GM19239 (cell line): ENCODE results near the gene USF1.
"Not testable (repeated sequence)": the region's sequence is repeated elsewhere in the genome, so short reads cannot be mapped to it uniquely, and the experiment has no call there.

ENCODE experiments used
- DNase-seq: peaks from one replicate; pipeline ENCODE4 v3.0.0; 2011; ENCODE audit warnings: low spot score; ENCODE audit not compliant: insufficient read length
- FAIRE-seq: peaks from 2 replicates; lab custom pipeline; 2011; peaks lifted over from hg19 to GRCh38; lab: Jason Lieb, UNC

Gene USF1

DNA sequence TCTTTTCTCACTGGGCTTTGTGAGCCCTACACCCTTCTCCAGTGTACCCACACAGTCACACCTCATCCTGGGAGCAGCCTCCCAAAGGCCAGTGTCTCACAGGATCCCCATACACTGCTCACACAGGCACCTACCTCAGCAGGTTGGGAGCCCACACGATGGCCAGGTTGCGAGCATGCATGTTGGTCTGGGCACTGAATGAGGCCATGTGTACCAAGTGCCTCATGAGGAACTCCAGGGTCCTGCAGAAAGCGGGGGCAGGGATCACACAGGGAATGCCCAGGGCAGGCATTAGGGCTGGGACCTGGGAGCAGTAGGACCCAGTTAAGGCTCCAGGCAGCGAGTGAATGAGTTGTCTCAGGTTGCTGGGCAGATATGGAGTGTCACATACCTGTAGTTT is 8.5 kb upstream of the USF1 start:
- FAIRE-seq = no peak
- DNase-seq = no peak

DNA sequence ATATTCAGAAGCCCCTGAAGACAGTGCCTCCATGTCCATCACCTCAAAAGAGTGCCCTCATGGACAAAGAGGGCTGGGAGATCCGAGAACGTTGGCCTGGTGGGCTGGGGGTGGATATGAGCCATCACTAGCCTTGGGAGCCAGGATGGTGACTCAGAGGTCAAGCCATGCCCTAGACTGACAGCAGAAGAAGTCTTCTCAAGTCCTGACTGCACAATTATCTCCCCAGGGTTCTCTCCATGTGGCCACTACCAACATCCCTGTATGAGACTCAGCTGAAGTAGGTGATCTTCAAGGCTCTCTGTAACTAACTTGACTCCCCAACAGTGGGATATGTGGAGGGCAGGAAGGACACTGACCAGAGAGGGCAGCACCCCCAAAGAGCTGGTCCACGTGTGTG is 7.1 kb upstream of the USF1 start:
- FAIRE-seq (no peak), DNase-seq (no peak)

GRCh38 chr1:161051219-161051618 is 5.4 kb upstream of the USF1 start:
- no peak for FAIRE-seq
- no peak for DNase-seq

- DNase-seq = no peak
- no peak for FAIRE-seq
Measured at GRCh38 chr1:161048949-161049722, 3.4 kb upstream of the USF1 start.

- DNase-seq (no peak), FAIRE-seq (no peak)
Measured at GRCh38 chr1:161047436-161048420, 2.0 kb upstream of the USF1 start.

GRCh38 chr1:161046605-161047228 is 940 bp upstream of the USF1 start:
- FAIRE-seq (peak; percentile 73), DNase-seq (peak; percentile 74)

DNA sequence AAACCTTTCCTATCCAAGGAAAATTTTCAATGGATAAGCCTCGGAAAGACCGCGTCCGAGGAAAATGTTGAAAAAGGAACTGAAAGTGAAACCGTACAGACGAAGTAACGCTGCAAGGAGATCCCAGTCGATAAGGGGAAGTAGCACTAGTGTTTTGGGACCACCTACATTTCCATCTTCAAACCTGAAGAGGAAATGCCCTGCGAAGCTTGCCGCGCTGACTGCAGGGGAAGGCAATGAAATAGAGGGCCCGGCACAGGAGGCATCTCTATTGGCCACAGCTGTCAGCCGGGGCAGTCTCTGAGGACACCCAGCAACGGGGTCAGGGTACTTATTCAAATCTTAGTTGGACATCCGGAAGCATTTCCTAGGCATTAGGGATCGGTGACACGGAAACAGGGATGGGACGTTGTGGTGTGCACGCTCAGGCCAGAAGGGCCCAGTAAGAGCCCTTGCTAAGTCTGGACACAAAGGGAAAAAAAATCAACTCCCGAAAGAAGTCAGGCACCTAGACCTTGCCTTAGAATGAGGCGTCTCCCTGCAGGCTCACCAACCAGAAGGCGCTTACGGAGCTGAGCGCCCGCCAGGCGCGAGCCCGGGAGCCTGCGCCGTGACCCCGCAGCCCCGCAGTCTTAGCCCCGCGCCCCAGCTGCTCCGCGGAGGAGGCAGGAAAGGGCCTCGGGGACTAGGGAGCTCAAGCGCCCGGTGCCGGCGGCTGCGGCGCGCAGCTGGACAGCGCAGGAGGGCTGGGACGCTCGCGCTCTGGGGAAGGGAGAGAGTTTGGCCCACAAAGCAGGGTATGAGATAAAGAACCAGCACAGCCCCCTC is 655 bp downstream of the USF1 start:
- DNase-seq (peak; percentile 62), FAIRE-seq (peak; percentile 97)

GRCh38 chr1:161044535-161044907 is 1.3 kb downstream of the USF1 start:
- FAIRE-seq (no peak), DNase-seq (no peak)

- DNase-seq = no peak
- no peak for FAIRE-seq
Measured at GRCh38 chr1:161039546-161039945, 6.2 kb downstream of the USF1 start.

GRCh38 chr1:161039154-161039545 is 6.6 kb downstream of the USF1 start:
- FAIRE-seq = no peak
- DNase-seq = no peak

DNA sequence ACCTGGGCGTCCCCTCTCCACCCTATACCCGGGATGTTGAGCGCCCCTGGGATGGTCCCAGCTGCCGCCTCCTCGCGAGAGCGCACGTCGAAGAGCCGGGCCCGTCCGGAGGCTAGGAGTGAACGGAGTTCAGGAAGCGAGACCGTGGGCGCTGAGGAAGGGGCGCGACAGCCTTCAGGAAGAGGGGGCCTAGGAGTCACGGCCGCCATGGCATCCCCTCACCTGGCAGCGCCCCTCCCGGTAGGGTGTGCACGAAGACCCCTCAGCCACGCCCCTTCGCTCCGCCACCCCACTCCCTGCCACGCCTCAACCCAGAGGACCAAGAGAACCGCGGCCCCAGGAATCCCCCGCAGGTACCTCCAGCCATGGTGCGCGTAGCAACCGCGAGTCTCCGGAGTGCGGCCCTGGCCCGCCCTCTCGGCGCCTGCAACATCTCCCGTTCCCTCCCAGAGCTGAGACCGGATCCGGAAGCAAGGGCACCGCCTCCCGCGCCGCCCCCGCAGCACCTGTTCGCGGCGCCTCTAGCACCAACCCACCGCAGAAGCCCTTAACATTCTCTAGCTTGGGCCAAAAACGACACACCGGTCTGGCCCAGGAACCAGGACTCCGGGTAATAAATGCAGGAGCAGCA is 7.1 kb downstream of the USF1 start, which contains the start of gene TSTD1:
Gene TSTD1, minus strand, starts transcription at position 442 of the 631 bp plus-strand sequence. Its CDS starts 75 bp downstream, at position 367.
- DNase-seq (peak; percentile 88), FAIRE-seq (peak; percentile 88)

- no peak for FAIRE-seq
Measured at GRCh38 chr1:161037661-161038522, 7.9 kb downstream of the USF1 start.

GRCh38 chr1:161033751-161034150 is 12.0 kb downstream of the USF1 start:
- FAIRE-seq (no peak), DNase-seq (no peak)

More at GRCh38 chr1:161037661-161038522, 7.9 kb downstream of the USF1 start:
- DNase-seq = no peak

GRCh38 chr1:161032409-161032808 is 13.4 kb downstream of the USF1 start:
- DNase-seq (no peak), FAIRE-seq (no peak)

DNA sequence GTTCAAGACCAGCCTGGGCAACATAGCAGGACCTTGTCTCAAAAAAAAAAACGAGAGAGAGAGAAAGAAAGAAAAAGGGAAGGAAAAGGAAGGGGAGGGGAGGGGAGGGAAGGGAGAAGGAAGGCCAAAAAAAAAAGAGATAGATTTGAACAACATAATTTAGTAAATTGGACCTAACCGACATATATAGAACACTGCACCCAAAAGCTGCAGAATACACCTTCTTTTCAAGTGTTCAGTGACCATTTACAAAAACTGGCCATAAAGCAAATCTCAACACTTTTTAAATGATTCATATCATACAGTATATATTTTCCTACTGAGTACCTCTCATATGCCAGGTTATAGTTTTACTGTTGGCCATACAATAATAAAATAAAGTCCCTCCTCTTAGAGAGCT is 13.9 kb downstream of the USF1 start:
- DNase-seq = no peak
- no peak for FAIRE-seq

DNA sequence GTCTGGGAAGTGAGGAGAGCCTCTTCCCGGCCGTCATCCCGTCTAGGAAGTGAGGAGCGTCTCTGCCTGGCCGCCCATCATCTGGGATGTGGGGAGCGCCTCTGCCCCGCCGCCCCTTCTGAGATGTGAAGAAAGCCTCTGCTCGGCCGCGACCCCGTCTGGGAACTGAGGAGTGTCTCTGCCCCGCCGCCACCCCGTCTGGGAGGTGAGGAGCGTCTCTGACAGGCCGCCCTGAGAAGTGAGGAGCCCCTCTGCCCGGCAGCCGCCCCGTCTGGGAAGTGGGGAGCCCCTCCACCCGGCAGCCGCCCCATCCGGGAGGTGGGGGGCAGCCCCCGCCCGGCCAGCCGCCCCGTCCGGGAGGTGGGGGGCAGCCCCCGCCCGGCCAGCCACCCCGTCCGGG is 16.3 kb downstream of the USF1 start:
- not testable (repeated sequence) for FAIRE-seq, DNase-seq

DNA sequence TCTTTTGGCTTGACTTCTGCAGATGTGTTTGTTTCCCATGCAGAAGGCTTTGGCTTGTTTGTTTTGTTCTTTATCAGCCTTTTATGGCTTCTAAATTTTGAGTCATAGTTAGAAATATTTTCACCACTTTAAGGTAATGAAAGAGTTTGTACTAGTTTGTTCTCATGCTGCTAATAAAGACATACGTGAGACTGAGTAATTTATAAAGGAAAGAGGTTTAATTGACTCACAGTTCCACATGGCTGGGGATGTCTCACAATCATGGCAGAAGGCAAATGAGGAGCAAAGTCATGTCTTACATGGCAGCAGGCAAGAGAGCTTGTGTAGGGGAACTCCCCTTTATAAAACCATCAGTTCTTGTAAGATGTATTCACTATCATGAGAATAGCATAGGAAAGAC is 18.8 kb downstream of the USF1 start:
- FAIRE-seq, DNase-seq: not testable (repeated sequence)

DNA sequence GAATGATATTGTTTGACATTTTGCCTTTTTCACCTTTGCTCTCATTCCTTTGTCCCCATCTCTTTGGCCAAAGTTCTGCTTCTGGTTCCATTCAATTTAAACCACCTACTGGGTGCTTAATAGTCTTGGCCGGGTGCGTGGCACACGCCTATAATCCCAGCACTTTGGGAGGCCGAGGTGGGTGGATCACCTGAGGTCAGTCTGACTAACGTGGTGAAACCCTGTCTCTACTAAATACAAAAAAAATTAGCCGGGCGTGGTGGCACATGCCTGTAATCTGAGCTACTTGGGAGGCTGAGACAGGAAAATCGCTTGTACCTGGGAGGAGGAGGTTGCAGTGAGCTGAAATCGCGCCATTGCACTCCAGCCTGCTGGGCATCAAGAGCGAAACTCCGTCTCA is 23.3 kb downstream of the USF1 start:
- not testable (repeated sequence) for DNase-seq, FAIRE-seq
